HG03442 (cell line): Measurements from ENCODE around the gene VAMP2.
A peak's percentile ranks its signal among the peaks of the same experiment; 100 is the strongest.

ENCODE experiments used
- ATAC-seq: cut with Tn5 transposase; IDR thresholded peaks from one replicate; pipeline ENCODE4 v1.9.1; 2021; ENCODE audit warnings: mild to moderate bottlenecking, moderate library complexity; ENCODE audit not compliant: unreplicated experiment

The VAMP2 gene, protein sequence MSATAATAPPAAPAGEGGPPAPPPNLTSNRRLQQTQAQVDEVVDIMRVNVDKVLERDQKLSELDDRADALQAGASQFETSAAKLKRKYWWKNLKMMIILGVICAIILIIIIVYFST

DNA sequence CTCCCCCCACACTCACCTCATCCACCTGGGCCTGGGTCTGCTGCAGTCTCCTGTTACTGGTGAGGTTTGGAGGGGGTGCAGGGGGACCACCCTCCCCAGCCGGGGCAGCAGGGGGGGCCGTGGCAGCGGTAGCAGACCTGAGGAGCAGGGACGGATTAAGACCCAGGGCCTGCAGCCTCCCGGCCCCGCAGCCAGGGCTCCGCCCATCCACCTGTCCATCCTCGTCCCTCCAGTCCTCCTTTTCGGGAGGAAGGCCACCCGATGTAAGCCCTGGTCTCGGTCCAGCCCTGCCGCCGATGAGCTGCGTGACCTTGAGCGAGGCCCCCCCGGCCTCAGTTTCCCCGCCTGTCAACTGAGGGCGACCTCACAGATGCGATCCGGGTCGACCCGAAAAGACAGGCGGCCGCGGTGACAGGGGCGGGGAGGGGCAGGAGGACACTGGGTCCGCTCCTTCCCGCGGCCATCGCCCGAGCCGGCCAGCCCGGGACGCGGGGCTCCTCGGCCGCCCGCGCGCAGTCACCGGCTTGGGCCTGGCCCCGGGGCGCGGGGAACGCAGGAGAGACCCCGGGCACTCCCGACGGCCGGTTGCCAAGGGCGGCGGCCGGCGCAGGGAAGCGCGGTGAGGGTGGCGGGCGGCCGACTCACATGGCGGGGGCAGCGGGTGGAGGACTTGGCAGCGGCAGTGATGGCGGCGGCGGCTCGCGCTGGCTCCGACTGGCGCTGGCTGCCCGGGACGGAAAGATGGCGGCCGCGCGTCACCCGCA, at the start of gene VAMP2:
TSS of gene VAMP2 (minus strand) at position 716 of the 764 bp plus-strand sequence. CDS start at position 647, 69 bp downstream.
- ATAC-seq = no peak

DNA sequence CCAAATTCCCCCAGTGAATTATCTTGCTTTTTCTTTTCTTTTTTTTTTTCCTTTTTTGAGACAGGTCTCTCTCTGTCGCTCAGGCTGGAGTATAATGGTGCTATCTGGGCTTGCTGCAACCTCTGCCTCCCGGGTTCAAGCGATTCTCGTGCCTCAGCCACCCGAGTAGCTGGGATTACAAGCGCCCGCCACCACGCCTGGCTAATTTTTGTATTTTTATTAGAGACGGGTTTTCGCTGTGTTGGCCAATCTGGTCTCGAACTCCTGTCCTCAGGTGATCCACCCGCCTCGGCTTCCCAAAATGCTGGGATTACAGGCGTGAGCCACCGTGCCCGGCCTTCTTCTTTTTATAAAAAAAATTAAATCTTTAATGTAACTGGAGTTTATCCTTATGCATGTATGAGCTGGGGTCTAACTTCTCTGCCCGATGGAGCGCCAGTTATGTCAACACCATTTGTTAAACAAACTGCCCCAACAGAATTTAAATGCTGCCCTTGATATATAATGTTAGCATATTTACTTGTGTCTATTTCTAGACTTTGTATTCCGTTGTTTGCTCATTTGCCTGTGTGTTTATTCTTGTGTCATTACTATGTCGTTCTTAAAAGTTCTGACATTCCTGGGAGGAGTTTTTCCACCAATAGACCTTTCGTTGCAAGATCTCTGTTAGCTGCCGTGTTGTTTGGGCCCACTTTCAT, 48.2 kb upstream of the VAMP2 start:
- ATAC-seq = no peak

DNA sequence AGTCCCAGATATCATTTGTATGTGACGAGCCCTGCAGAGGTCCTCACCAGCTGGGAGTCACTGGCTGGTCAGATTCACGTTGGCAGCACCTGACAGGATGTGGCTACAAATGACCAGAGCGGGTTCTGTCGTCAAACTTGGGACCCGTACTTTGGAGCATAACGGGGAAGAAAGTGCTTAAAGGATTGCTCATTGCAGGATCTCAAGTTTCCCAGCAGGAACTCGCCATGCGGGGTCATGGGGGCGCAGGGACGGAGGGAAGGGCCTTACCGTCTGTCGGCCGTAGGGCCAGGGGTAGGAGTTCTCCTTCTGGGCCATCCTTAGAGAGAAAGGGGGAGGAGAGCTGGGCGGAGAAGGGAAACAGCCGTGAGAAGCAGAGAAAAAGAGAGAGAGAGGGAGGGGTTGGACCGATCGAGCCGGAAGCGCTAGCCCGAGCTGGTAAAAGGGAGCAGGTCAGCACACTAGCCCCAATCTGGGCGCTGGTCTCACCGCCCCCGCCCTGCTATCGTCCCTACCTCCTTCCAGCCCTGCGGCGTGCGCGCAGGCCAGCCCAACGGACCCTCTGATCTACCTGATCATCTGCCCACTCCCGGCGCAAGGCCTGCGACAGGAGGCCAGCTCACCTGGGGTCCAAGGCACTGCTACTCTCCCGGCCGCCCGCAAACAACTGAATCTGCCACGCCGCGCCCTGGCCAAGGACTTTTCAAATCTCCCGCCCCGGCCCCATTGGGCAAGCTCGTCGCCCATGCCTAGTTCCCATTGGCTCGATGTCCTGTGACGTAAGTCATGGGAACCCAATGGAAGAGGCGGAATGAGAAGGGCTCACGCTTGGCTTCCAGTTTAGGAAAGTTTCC, 47.4 kb upstream of the VAMP2 start, which contains the start of gene AURKB:
TSS of gene AURKB (minus strand) at position 669 of the 854 bp plus-strand sequence. CDS start at position 318, 351 bp downstream.
- peak; percentile 84 for ATAC-seq

DNA sequence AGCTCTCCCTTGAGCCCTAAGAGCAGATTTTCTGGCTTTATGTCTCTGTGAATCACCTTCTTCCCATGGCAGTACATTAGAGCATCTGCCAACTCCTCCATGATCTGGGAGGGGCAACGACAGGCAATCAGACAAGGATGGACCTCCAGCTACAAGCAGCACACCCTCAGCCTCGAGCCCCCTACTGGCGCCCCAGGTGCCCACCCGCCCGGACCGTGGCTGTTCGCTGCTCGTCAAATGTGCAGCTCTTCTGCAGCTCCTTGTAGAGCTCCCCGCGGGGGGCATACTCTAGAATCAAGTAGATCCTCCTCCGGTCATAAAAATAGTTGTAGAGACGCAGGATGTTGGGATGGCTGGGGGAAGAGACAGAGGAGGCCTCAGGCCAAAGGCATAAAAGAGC, 43.8 kb upstream of the VAMP2 start:
- no peak for ATAC-seq

DNA sequence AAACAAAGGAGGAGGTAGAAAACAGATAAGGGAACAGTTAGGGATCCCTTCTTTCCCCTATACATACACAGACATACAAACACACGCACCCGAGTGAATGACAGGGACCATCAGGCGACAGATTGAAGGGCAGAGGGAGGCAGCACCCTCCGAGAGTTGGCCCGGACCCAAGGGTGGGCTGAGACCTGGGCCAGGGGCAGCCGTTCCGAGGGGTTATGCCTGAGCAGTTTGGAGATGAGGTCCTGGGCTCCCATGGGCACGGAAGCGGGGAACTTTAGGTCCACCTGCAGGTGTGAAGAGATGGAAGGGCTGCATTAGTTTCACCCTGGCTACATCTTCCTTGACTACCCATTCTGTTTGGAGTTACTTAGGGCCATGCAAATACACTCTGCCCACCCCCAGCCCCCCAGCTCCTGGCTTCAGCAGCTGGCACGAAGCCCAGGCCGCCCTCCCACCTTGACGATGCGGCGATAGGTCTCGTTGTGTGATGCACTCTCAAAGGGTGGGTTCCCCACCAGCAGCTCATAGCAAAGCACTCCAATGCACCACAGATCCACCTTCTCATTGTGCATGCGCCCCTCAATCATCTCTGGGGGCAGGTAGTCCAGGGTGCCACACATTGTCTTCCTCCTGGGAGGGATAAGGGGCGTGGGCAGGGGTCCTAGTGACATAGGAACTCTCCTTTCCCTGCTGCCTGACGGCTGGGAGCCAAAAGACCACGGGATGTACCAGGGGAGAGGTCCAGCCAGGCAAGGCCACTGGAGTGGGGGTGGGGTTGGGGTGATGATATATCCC, 42.2 kb upstream of the VAMP2 start:
- ATAC-seq = no peak

DNA sequence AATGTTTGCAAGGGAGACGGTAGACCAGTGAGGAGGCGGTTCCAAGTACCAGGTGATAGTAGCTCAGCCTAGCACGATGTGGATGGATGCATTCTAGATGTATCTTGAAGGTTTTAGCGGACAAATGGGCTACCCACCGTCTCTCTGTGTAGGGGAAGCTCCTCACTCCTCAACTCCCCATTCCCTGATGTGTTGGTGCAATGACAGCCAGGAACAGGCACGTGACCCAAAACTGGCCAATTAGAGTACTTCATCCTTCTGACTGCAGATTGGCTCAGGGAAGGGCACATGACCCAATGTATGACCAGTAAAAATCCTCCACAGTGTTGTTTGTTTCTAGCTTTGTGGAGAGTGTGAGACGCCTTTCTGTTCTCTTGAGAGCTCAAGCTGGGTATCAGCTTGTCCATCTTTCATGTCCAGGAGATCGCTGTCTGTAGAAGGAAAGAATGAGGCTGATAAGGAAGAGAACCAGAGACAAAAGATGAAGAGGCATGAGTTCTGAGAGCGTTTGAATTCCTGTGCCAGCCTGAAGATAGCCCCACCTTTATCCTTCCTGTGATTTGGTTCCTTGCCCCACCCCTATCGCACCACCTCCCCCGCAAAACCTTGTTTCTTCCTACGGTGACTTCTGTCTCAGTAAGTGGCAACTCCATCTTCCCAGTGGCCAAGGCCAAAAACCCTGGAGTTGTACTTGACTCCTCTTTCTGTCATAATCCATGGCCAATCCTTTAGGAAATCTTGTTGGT, 29.5 kb upstream of the VAMP2 start:
- ATAC-seq = no peak

DNA sequence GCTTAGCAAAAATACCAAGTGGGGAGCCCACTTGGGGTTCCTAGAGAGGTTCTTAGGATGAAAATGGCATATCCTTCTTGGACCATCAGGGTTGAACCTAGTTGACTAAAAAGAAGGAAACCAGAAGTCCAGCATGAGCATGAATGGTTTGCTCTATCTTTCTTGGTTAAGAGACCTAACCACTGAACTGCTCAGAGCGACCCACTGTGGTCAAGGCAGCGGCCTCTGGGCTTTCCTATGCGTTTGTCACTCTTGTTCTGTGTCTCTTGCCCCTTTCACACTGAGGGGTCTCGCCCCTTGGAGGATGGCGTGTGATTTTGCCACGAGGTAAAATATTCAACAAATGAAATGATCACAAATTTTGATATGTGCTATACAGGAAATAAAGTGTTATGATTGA, 27.8 kb upstream of the VAMP2 start:
- no peak for ATAC-seq

DNA sequence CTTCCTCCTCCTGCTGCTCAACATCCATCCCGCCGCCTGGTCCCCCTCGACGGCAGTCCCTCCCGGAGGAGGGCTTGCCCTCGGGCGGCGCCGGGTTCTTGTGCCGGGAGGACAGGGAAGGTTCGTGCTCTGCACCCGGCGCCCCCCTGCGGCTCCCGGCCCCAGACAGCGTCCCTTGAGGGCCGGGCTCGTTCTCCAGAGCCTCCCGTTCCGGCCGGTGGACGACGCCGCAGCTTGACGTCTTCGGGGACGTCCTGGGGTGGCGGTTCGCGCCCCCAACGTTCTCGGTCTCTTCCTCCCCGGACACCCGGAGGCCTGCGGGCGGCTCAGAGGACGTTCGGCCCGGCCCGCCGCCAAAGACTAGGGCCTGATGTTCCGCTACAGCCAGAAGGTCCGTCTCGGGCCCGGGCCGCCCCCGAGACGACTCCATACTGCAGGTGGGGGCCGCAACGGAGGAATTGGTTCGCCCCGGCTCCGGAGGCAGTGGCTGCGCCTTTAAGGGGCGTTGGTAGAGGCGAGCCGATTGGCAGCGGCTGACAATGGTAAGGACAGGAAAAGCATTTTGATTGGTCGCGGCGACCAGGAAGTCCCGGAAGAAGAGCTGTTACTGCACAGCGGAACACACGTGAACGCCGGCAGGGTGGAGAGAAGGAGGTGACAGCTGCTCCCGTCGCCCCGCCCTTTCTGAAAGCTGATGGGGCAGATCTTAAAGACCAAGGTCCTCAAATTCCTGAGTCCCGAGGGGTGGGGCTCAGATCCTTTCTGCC, 27.1 kb upstream of the VAMP2 start, which contains the start of gene BORCS6:
TSS of gene BORCS6 (minus strand) at position 470 of the 767 bp plus-strand sequence. CDS start at position 430, 40 bp downstream.
- peak; percentile 42 for ATAC-seq

DNA sequence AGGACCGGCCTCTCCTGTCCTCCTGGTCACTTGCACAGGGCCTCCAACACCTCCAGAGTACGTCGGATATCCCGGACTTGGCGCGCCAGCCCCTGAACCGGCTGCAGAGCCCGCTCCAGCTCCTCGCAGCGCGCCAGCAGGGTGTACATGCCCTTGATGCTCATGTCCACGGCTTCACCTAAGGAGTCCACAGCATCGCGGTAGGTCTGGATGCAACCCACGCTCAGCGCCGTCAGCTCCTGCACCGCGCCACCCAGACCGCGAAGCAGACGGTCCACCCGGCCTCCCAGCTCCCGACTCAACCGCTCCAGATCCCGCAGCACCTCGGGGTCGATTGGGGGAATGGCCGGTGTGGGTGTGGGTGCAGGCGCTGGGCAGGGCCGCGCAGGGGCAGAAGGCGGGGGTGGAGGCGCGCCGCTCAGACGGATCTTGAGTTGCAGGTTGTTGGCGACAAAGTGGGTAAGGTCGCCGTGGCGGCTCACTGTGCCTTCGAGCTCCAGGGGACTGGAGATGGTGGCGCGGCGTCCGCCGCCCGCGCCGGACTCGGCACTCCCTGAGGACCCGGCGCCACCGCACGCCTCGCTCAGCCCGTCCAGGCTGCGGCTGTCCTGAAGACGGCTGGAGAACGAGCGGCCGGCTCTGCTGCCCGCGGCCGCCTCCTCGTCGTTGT, 26.4 kb upstream of the VAMP2 start:
- no peak for ATAC-seq

DNA sequence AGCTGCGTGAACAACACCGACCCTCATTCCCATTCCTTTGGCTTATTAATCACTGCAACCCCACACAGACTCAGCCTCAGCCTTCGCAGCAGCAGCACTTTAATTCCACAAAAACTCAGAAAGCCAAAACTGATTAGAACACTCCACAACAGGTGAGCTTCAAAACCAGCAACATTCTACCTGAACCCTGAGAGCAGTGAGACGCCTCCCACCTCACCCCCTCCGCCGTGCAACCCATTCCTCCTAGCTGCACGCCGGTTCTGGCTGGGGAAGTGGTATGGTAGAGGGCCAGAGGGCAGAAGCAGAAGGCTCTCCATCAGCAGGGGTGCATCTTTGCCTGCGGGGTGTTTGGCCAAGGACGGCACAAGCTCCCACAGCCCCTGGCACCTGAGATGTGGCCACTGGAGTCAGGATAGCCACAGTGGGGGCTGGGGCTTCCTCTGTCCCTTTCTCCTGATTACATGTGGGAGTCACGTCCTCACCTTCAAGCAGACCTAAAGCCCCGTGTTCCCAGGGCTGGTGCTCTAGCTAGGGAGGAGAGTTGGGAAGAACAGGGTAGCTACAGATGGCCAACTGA, 25.6 kb upstream of the VAMP2 start:
- no peak for ATAC-seq

DNA sequence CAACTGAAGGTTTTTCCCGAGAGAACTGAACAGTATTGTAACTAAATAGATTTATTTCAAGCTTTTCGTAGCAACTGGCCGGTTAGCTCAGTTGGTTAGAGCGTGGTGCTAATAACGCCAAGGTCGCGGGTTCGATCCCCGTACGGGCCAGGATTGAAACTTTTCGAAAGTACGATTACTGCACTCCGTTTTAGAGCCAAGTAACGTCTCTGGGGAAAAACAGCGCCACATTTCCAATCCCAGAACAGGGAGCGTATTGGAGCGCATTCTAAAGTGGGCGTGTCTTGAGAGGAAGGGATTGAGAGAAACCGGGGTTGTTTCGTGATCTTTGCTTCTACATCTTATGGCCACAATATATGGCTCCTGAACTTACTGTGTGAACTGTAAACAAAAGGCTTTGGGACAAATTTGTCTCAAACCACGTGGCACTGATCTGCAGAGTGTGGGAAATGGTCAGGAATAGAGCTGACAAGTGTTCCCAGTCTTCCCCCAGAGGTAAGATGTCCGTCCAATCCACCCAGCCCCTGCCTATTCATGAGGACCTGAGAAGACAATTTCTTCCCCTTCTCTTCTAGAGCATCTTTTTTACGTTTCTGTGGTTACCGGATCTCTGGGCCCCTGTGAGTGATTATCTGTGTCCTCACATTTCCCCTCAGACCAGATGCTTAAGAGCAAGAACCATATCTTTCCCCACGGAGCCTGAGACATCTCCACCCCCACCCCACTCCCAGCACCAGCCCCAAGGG, 24.9 kb upstream of the VAMP2 start:
- ATAC-seq = peak; percentile 14

DNA sequence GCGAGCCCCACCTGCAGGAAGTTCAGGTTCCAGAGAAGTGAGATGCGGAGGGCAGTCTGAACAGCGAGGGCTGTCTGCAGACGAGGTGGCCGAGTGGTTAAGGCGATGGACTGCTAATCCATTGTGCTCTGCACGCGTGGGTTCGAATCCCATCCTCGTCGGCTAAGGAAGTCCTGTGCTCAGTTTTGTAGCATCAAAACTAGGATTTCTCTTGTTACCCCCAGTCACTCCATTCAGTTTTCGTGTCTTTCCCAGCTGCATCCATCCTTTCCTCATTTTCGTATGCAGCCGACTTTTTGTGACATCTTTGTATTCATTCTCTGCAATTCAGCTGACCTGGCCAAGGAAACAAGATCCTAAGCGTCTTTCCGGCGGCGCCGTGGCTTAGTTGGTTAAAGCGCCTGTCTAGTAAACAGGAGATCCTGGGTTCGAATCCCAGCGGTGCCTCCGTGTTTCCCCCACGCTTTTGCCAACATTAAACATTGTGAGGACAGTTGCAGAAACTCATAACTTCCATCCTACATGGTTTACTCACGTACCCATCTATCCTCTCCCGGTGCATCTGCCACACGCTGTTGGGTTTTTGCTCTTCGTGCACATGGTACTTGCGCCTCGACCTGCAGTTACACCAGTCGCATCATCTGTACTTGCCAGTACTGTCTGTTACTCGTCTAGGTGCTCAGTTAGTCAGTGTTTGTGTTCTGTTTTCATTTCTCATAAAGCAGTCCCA, 24.2 kb upstream of the VAMP2 start:
- ATAC-seq = peak; percentile 23

DNA sequence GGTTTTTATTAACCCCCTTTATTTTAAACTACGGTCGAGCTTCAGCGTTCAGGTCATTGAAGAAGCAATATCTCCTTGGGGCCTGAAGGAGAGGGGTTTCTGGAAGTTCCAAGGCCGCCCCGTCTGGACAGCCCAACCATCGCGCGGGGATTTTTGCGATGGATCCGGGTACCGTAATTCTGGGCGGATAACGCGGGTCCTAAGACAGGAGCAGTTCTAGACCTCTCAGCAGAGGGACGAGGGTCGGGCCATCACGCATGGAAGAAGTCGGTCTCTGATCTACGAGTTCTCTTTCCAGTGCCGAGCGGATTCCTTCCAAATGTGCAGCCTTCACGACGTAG, 23.7 kb upstream of the VAMP2 start:
- peak; percentile 0 for ATAC-seq

DNA sequence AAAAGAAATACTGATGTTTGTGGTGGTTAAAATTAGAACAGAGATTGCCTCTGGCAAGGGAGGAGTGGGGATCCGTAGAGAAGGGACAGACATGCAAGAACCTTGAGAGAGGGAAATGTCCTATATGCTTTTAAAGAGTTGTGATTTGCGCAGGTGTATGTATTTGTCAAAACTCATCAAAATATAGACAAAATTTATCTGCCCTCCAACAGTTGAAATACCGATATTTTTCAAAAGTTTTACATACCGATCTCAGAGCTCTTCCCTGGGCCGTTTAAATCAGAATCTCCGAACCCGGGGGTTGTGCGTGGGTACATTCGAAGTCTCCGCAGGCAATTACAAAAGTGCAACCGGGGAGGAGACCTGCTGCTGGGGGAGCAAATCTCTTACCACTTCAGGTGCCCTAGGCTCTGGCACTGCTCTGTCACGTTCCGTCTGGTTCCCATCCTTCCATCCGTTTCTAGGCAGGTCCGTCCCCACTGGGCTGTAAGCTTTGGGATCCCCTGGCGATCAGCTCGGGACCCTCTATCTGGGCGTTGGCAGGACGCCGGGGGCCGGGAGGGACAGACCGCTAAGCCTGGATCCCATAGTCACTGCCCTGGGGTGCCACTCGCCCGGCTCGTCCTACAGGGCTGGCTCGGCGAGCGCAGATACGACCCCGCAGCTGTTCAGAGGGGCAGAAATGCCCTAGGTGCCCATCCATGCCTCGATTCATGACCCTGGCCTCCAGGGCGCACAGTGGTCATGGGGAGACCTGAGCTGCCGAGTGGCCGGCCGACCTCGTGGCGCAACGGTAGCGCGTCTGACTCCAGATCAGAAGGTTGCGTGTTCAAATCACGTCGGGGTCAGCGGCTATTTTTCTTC, 23.1 kb upstream of the VAMP2 start:
- peak; percentile 13 for ATAC-seq

DNA sequence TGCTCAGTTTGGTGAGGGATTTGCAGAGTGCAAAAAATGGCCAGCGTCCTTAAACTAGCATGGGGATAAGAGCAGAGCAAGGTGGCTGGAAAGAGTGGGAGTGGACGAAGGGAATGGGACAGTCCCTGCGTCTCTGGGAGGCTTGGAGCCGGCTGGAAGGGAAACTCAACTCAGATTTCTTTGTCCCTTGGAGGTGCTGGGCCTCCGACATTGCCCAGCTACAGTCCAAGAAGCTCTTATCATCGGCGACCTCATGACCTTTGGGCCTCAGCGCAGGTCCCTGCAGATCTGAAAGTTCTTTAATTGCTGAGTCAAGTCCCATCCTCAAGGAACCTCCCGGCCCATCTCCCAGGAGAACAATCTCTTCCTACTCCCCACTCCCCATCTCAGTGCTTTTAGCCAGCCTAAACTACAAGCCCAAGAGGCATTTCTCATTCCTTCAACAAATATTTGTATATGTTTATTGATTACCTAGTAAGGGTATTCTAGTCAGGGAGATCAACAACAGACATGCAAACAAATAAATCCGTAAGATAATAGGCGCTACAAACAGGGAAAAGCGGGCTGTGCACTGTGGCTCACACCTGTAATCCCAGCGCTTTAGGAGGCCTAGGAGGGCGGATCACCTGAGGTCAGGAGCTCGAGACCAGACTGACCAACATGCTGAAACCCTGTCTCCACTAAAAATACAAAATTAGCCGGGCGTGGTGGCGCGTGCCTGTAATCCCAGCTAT, 14.4 kb upstream of the VAMP2 start:
- no peak for ATAC-seq
